Renal cortical epithelial cell (primary cell): ENCODE measurements around the gene SGPL1. TPM values are rescaled to one million over a fixed set of nuclear protein-coding genes. Genes with fewer than 3 reads are reported as not detected.
A peak's percentile ranks its signal among the peaks of the same experiment; 100 is the strongest.

Experiments
- DNase-seq: peaks from one replicate; pipeline ENCODE4 v3.0.0-alpha.2; 2011; ENCODE audit warnings: low read depth
- total RNA-seq: library from RNA; depleted of rRNA; stranded (reverse); fragments of >200 nt; gene quantifications from 2 replicates; pipeline ENCODE4 v1.2.3, GENCODE V29; 2014

Gene SGPL1
- total RNA-seq, 1 donor from 2014 or later: 90.7 TPM

GRCh38 chr10:70809726-70810125, 6.0 kb upstream of the SGPL1 start:
- DNase-seq: no peak

GRCh38 chr10:70810967-70811366, 4.8 kb upstream of the SGPL1 start:
- DNase-seq: no peak

- DNase-seq: no peak
These were observed 3.9 kb upstream of the SGPL1 start for GRCh38 chr10:70811881-70812280.

DNA sequence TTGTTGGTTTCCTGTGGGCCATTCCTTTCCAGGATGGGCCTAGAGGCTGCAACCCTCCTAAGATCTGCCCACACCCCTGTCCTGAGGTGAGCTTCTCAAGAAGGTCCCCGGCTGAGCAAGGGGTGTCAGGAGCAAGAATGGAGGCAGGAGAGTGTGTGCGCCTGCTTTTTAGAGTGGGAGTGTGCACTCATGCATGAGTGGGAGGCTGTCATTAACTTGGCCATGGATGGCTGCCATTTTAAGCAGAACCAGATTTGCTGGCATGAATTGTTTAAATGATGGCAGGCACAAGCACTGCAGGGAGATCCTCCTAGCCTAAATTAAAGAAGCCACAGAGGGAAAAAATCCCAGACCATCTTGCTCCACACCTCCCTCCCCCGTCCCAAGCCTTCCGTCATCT, 2.9 kb upstream of the SGPL1 start:
- no peak for DNase-seq

- no peak for DNase-seq
These were observed 1.6 kb upstream of the SGPL1 start for GRCh38 chr10:70814126-70814525.

DNA sequence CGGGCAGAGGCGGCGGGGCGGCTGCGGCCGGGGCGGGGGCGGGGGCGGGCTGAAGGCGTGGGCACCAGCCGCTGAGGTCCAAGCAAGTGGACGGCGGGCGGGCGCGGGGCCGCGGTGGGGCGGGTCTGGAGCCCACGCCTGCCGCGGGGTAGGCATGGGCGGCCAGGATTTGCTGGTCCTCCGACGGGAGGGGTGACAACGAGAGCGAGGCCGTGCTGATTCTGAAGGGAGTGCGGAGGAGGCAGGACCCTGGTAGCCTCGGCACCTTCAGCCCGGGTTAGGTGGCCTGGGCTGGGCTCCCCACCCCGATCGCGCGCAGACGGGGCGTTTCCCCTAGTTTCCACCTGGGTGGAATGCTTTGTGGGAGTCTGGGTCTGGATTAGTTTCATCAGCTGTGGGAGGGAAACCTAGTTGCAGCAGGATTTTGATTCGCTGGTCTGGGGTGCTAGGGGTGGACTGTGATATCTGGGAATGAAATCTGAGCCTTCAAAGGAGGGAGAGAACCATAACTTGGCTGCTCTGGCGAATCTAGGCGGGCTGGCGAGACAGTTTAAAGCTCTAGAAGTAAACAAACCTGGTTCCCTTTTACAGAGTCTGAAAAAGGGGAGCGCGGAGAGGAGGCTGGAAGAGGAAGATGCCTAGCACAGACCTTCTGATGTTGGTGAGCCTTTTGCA, 609 bp downstream of the SGPL1 start:
- peak; percentile 93 for DNase-seq

DNA sequence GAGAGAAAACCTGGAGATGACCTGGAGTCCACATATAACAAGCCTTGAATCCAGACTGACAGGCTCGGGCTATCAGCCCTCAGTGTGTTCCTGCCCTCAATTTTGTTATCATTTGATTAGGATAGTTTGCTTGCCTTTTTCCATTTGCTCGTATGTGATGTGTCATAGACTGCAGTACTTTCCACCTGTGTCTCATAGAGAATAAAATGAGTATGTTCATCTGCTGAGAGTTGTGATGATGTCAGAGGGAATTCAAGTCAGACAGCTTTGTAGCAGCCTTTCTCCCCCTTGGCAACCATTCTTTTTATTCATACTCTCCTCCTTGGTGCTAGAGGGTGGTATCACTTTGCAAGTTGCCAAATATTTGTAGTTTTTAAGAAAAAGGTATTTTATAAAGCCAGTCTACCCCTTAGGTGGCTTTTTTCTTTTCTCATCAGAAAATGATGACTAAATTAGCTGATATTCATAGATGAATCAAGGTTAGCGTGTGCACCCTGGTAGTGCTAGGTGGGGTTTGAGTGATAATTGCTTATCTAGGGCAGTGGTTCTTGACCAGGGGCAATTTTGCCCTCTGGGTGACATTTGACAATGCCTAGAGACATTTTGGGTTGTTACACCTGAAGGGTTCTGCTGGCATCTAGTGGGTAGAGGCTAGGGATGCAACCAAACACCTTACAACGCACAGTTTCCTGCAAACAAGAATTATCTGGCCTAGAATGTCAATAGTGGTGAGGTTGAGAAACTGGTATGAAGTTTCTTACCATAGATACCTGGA, 5.4 kb downstream of the SGPL1 start:
- no peak for DNase-seq

DNA sequence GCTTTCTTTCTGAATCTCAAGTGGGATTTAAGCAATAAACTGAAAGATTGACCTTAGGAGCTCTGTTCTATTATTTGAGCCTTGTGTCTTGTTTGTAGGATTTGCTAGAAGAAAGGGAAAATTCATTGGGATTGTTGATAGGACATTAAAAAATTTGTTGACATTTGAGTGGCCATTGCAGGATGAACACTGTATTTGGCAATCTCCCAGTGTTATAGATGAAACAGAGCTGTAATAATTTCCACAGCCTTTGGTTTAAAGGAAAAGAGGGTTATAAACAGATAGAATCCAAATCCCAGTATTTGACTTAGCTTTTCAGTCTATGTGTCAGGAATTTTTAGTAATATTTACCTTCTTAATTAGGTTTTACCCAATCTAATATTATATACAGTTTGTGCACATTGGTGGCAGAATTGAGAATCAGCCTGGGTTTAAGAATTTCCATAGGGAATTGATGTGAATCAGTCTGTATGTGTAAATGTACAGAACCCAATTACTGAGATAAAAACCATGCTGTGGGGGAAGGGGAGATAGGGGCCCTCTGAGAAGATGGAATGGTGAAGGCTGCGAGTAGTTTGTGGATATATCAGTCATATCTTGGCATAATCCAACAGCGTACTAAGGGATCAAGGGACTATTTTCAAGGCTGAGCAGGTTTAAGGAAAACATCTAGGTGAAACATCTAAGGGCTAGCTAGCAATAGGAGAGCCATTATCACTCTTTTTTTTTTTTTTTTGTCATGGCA, 6.5 kb downstream of the SGPL1 start:
- DNase-seq: no peak

DNA sequence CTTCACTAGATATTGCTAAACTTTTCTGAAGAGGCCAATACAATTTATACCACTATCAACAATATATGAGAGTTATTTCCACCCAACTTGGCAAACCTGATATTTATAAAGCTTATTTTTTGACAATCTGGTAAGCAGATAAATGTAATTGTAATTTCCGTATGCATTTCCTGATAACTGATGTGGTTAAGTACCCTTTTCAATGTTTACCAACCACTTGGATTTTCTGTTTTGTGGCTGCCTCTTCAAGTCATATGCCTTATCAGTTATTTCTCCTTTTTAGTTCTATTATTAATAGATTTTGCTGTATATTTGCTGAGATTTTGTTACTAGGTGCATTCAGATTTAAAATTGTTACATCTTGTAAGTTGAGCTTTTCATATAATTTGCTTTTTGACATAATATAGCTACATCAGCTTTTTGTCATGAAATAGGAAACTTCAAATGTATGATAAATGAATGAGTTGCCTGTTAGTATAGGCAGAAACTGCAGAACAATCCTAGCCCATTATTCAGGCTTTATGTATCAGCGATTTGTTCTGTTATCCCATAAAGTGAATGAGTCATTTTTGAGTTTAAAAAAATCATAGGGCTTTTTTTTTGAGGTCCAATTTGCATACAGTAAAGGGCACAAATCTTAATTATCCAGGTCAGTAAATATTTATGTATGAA, 11.5 kb downstream of the SGPL1 start:
- DNase-seq: no peak

DNA sequence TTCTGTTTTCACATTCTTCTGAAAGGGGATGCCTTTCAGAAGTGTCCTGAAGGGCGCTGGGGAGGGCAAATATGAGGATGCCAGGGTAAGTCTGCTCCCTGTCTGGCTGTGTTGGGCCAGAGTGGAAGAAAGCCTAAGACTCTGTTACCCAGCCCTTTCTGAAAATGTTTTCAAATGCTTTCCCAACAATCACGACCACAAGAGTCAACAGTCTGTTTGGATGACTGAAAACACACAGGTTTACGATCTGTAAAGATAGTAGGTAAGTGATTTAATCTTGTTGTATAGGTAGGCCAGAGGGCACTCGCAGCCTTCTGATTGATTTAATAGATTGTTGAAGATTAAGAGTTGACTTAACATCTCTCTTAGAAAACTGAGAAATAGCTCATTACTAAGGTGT, 13.2 kb downstream of the SGPL1 start:
- peak; percentile 45 for DNase-seq

DNA sequence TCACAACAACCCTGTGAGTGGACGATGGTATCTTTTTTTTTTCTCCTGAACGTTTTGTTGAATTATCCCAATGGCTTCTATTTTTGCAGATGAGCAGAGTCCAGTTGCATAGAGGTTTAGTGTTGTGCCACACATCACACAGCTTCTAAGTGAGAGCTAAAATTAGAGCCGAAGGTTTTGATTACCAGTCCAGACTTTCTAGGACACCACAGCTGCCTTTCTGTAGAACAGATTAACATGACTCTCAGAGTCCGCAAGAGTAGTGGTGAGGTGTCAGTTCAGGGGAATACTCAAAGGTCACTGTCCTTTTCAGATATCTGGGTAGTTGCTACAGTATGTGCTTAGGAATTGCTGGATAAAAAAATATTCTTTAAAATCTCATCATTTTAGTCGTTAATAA, 13.8 kb downstream of the SGPL1 start:
- no peak for DNase-seq

DNA sequence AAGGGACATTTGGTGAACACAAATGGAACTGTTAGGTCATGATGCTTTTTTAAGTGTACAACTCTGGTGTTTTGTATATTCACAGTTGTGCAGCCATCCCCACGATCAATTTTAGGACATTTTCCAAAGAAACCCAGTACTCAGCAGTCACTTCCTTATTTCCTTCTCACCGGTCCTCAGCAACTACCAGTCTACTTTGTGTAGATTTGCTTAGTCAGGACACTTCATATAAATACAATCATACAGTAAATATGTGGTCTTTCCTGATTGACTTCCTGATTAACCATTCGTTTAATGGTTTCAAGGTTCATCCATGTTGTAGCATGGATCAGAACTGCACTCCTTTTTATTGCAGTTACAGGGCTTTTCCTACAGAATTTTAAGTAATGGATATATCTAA, 14.4 kb downstream of the SGPL1 start:
- DNase-seq: peak; percentile 50

GRCh38 chr10:70832221-70832620, 16.5 kb downstream of the SGPL1 start:
- no peak for DNase-seq

DNA sequence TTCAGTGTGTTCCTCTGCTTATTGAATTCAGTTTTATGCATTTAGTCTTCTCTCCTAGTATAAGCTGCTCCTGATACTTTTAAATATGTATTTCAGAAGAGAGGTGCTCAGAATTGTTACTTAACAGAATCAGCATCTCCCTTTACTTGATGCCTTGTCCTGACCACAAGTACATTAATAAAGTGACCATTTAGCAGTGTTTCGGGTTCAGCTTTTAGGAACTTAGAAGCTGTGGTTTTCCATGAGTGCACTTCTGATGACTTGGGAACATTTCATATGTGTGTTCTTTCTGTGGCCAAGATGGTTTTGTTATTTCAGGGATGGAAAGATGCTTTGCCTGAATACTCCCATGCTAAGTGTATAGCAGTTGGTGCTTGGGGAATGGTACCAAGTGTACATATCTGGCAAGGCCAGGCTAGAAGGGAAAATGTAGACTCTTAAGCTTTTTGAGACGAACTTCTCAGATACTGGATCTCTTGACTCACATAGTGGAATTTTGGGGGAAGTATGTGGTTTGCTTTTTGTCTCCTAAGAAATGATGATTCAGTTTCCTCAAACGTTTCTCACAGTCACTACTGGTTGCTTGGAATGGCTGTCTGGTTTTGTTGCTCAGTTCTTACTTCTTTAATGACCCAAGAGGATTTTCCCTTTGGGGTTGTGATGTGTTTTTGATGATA, 17.2 kb downstream of the SGPL1 start:
- peak; percentile 89 for DNase-seq

- no peak for DNase-seq
These were observed 17.9 kb downstream of the SGPL1 start for GRCh38 chr10:70833601-70834000.

DNA sequence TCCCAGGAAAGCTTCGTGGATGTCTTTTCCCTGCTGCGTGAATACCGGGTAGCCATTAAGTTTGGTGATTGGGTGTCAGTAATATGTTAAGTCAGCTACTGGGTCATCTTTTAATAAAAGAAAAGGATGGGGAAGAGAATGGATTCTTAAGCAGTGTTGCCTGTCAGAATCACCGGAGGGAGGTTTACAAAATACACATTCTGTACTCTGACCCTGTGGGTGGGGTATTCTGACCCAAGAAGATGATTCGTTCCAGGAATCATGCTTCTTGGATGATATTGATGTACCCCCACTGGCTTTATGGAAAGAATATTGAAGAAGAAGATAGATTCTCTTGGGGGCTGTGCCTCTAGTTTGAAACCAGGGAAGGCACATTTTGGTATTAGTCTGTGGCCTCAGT, 18.3 kb downstream of the SGPL1 start:
- DNase-seq: no peak

- no peak for DNase-seq
These were observed 18.8 kb downstream of the SGPL1 start for GRCh38 chr10:70834441-70835151.

GRCh38 chr10:70836319-70836718, 20.6 kb downstream of the SGPL1 start:
- DNase-seq: no peak

DNA sequence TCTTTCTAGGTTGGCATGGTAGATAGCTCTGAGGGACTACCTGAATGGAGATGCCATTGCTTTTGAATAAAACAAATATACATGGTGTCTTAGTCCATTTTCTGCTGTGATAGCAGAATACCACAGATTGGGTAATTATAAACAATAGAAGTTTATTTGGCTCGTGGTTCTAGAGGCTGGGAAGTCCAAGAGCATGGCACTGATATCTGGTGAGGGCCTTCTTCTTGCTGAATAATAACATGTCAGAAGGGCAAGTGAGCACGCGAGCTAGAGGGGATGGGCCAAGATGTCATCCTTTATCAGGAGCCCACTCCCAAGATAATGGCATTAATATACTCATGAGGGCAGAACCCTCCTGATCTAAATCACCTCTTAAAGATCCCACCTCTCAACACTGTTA, 21.9 kb downstream of the SGPL1 start:
- no peak for DNase-seq

GRCh38 chr10:70838270-70838805, 22.6 kb downstream of the SGPL1 start:
- no peak for DNase-seq

- no peak for DNase-seq
These were observed 25.1 kb downstream of the SGPL1 start for GRCh38 chr10:70840836-70841235.
